ES-I3 (cell line): ENCODE results near the gene NT5C.

Experiments used
- H3K36me3 ChIP-seq: 2 replicates; pipeline ENCODE4 v1.6.1; 2013; ENCODE audit warnings: mild to moderate bottlenecking, low read length, control low read depth, moderate library complexity; ENCODE audit not compliant: insufficient read depth
- H3K4me1 ChIP-seq: 2 replicates; pipeline ENCODE4 v1.6.1; 2013; ENCODE audit warnings: mild to moderate bottlenecking, control low read depth, low read length; ENCODE audit not compliant: insufficient read depth
- H3K9ac ChIP-seq: 2 replicates; pipeline ENCODE4 v1.6.1; 2013; ENCODE audit warnings: low read depth, mild to moderate bottlenecking, low read length, moderate library complexity
- H3K9me3 ChIP-seq: 2 replicates; pipeline ENCODE4 v1.6.1; 2013; ENCODE audit warnings: mild to moderate bottlenecking, low read length, moderate library complexity; ENCODE audit not compliant: control insufficient read depth, insufficient read depth

Gene NT5C

DNA sequence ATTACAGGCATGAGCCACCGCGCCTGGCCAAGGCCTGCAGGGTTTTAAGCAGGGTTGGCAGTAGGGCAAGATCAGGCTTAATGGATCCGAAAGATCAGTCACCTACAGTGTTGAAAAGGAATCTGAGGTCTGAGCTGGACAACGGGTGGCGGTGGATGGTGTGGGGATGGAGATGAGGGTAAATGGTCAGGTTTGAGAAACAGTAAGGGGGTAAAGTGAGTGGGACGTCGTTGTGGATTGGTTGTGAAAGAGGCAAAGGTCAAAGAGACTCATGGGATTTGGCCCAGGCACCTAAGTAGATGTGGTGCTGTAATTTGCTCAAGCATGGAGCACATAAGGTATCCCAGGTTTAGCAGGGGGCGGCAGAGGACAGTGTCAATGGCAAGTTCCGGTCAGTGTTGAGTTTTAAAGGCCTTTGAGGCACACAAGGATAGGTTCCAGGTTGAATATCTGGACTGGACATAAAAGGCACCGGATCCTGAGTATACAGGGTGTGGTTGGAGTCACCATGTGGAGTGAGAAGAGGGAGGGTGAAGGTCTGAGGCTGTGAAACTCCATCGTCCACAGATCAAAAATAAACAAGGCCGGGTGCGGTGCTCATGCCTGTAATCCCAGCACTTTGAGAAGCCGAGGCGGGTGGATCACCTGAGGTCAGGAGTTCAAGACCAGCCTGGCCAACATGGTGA lies 44.9 kb downstream of the NT5C start:
- H3K36me3 ChIP-seq, result no peaks in the 10 kb centered on the region
- peak overlapping the region; percentile 94 for H3K9ac ChIP-seq
- H3K4me1 ChIP-seq, result peaks cover 47% of the 10 kb centered on the region
- H3K9me3 ChIP-seq, result no peaks in the 10 kb centered on the region

DNA sequence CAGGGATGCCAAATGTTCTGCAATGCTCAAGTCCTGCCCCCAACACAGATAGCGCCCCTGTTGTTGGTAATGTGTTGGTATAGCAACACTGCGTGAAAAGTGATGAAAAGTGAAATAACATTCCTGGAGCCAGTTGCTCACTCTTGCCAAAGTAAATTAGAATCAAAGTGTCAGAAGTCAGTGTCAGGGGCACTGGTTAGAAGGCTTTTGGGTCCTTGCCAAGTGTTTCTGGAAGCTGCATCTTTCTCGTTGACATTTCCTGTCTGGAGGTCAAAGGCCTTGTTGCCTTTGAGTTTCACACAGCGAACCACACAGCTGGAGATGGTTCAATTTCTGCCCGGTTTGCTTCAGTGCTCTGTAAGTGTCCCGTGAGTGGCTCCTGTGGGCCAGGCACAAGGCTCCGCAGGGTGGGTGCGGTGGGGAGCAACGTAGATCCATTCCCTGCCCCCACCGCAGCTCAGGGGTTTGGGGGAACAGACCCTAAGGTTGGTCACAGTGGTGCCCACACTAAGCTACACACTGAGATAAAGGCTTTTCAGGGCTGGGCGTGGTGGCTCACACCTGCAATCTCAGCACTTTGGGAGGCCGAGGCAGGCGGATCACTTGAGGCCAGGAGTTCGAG lies 47.4 kb downstream of the NT5C start:
- no peak overlapping the region for H3K9ac ChIP-seq
- peaks cover 38% of the 10 kb centered on the region for H3K4me1 ChIP-seq
- H3K9me3 ChIP-seq, result no peaks in the 10 kb centered on the region
- H3K36me3 ChIP-seq, result no peaks in the 10 kb centered on the region

DNA sequence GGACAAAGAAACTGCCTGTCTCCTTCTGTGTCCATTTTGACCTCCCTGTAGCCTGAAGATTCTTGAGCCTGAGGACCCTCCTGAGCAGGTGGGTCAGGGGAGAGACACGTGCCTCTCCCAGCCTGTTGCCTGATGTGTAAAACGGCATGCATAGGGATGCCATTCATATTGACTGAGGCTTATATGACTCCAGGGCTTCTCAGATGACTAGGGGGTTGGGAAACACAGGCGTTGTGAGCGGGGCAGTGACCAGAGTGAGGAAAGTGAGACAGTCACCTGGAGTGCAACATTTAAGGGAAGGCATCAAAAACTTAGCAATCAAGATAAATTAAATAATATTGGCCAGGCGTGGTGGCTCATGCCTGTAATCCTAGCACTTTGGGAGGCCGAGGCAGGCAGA lies 48.9 kb downstream of the NT5C start:
- Histone ChIP-seq H3K36me3 (no peaks in the 10 kb centered on the region), H3K9ac (no peak overlapping the region), H3K4me1 (peaks cover 42% of the 10 kb centered on the region), H3K9me3 (no peaks in the 10 kb centered on the region)

DNA sequence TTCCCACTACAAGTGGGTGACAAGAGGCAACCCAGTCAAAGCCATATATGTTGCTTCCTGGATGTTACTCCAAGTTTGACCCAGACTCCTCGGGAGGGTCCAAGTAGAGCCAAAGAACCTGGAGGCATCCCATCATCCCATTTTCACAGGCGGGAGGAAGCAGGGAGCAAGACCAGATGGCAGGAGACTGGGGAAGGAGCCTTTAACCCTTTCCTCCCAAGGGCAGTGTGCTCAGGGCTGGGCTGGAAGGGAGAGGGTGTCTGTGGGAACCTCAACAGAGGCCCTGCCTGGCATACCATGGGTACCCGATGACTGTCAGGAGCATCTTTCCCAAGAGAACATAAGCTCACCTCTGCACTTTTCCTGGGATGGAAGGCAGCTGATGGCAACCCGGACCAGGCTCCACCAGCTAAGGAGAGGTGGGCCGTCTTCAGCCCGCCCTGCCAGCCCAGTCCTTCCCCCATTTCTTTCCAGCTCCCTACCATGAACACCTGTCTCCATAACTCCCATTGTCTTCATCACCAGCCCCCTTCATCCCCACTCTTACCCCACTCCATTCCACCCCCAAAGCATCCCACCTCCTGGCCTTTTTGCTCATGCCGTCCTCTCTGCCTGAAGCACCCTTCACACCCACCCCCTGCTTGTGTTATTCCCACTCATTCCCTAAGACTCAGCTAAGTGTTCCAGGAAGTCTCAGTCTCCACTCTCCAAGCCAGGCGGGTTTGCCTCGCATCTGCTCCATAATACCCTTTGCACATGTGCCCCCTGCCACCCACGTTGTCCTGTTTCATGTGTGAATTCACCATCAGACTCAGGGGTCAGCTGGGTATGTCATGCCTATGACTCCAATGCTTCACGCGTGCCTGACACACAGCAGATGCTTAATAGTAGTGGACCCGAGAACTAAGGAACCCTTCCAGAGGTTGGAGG lies 49.7 kb downstream of the NT5C start:
- H3K4me1 ChIP-seq, result peaks cover 42% of the 10 kb centered on the region
- H3K9ac ChIP-seq, result no peak overlapping the region
- no peaks in the 10 kb centered on the region for H3K36me3 ChIP-seq
- H3K9me3 ChIP-seq, result no peaks in the 10 kb centered on the region
